ENCODE data around the gene SCAMP1.
"Not testable (repeated sequence)": the region's sequence is repeated elsewhere in the genome, so short reads cannot be mapped to it uniquely, and the experiment has no call there.

Gene SCAMP1

GRCh38 chr5:78360924-78361630 is 660 bp downstream of the SCAMP1 start:
- peak; percentile 50 for DNase-seq (ENCODE audit: low spot score)

GRCh38 chr5:78361631-78361993 is 1.2 kb downstream of the SCAMP1 start:
- no peak for DNase-seq (ENCODE audit: low spot score)

- DNase-seq (ENCODE audit: low spot score), result no peak
These were observed 1.8 kb downstream of the SCAMP1 start for GRCh38 chr5:78362220-78362619.

- DNase-seq (ENCODE audit: low spot score), result no peak
These were observed 3.6 kb downstream of the SCAMP1 start for GRCh38 chr5:78364005-78364404.

GRCh38 chr5:78367318-78367991 is 7.0 kb downstream of the SCAMP1 start:
- no peak for DNase-seq (ENCODE audit: low spot score)

GRCh38 chr5:78369680-78370079 is 9.3 kb downstream of the SCAMP1 start:
- no peak for DNase-seq (ENCODE audit: low spot score)

- DNase-seq (ENCODE audit: low spot score), result no peak
These were observed 12.8 kb downstream of the SCAMP1 start for GRCh38 chr5:78373231-78373630.

GRCh38 chr5:78376315-78376714 is 15.9 kb downstream of the SCAMP1 start:
- no peak for DNase-seq (ENCODE audit: low spot score)

GRCh38 chr5:78377056-78377717 is 16.8 kb downstream of the SCAMP1 start:
- DNase-seq (ENCODE audit: low spot score), result no peak

- DNase-seq (ENCODE audit: low spot score), result no peak
These were observed 17.3 kb downstream of the SCAMP1 start for GRCh38 chr5:78377718-78378105.

GRCh38 chr5:78387468-78388153 is 27.2 kb downstream of the SCAMP1 start:
- DNase-seq (ENCODE audit: low spot score), result no peak

- DNase-seq (ENCODE audit: low spot score), result not testable (repeated sequence)
These were observed 30.9 kb downstream of the SCAMP1 start for GRCh38 chr5:78391357-78391756.

GRCh38 chr5:78397831-78398230 is 37.4 kb downstream of the SCAMP1 start:
- no peak for DNase-seq (ENCODE audit: low spot score)

GRCh38 chr5:78399116-78399515 is 38.7 kb downstream of the SCAMP1 start:
- no peak for DNase-seq (ENCODE audit: low spot score)

GRCh38 chr5:78404682-78405293 is 44.4 kb downstream of the SCAMP1 start:
- DNase-seq (ENCODE audit: low spot score), result no peak

GRCh38 chr5:78405829-78406750 is 45.7 kb downstream of the SCAMP1 start:
- DNase-seq (ENCODE audit: low spot score), result no peak

- no peak for DNase-seq (ENCODE audit: low spot score)
These were observed 47.0 kb downstream of the SCAMP1 start for GRCh38 chr5:78407458-78407857.

GRCh38 chr5:78411586-78411985 is 51.2 kb downstream of the SCAMP1 start:
- DNase-seq (ENCODE audit: low spot score), result no peak

- no peak for DNase-seq (ENCODE audit: low spot score)
These were observed 56.4 kb downstream of the SCAMP1 start for GRCh38 chr5:78416677-78417425.

GRCh38 chr5:78419396-78419795 is 59.0 kb downstream of the SCAMP1 start:
- no peak for DNase-seq (ENCODE audit: low spot score)
